ENCODE results near the gene MID1IP1. TPM values are rescaled to one million over a fixed set of nuclear protein-coding genes. Genes with fewer than 3 reads are reported as not detected.

Gene MID1IP1
- total RNA-seq, 1 donor from 2014 or later, result 14.6 TPM

- Histone ChIP-seq H3K9ac (ENCODE audit: low read depth in 1 of 3, low read length in 3 of 3) (no peak overlapping the region), H3K27ac (ENCODE audit: low read depth, low read length) (no peak overlapping the region), H3K27me3 (ENCODE audit: control insufficient read depth in 3 of 3, insufficient read depth in 3 of 3, low read length in 3 of 3) (no peaks in the 10 kb centered on the region), H3K36me3 (ENCODE audit: control insufficient read depth in 3 of 3, insufficient read depth in 3 of 3, low read length in 3 of 3) (no peaks in the 10 kb centered on the region), H3K4me1 (ENCODE audit: control insufficient read depth in 3 of 3, insufficient read depth in 3 of 3, low read length in 3 of 3) (peaks cover 0 to 3% (median 0%) of the 10 kb centered on the region in 3 donors), H3K9me3 (ENCODE audit: control insufficient read depth in 3 of 3, low read length in 3 of 3) (no peaks in the 10 kb centered on the region), H3K4me3 (ENCODE audit: low read length in 3 of 3) (no peak overlapping the region)
Observed at GRCh38 chrX:38839944-38840343, 38.7 kb downstream of the MID1IP1 start.

DNA sequence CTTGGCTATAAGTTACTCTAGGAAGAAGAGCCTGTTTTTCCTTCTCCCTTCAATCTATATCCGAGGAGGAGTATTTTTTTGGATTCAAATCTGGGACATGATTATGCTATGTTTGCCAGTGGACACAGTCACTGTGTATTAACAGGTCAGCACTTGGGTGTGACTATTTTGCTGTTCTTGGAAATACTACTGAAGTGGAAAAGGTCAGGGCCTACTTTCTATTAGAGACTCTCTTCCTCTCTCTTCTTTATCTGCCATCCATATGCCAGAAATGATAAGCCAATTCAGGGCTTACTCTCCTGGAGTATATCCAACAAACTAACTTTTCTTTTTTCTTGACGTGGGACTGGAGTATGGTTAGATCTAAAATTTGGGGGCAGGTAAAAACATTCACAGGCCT, 40.5 kb downstream of the MID1IP1 start:
- Histone ChIP-seq H3K27me3 (ENCODE audit: control insufficient read depth in 3 of 3, insufficient read depth in 3 of 3, low read length in 3 of 3) (no peaks in the 10 kb centered on the region), H3K9me3 (ENCODE audit: control insufficient read depth in 3 of 3, low read length in 3 of 3) (no peaks in the 10 kb centered on the region), H3K4me3 (ENCODE audit: low read length in 3 of 3) (no peak overlapping the region), H3K27ac (ENCODE audit: low read depth, low read length) (no peak overlapping the region), H3K4me1 (ENCODE audit: control insufficient read depth in 3 of 3, insufficient read depth in 3 of 3, low read length in 3 of 3) (peaks cover 0 to 3% (median 0%) of the 10 kb centered on the region in 3 donors), H3K9ac (ENCODE audit: low read depth in 1 of 3, low read length in 3 of 3) (no peak overlapping the region), H3K36me3 (ENCODE audit: control insufficient read depth in 3 of 3, insufficient read depth in 3 of 3, low read length in 3 of 3) (no peaks in the 10 kb centered on the region)

- no peaks in the 10 kb centered on the region for H3K9me3 ChIP-seq (ENCODE audit: control insufficient read depth in 3 of 3, low read length in 3 of 3)
Observed at GRCh38 chrX:38845426-38845825, 44.2 kb downstream of the MID1IP1 start.

DNA sequence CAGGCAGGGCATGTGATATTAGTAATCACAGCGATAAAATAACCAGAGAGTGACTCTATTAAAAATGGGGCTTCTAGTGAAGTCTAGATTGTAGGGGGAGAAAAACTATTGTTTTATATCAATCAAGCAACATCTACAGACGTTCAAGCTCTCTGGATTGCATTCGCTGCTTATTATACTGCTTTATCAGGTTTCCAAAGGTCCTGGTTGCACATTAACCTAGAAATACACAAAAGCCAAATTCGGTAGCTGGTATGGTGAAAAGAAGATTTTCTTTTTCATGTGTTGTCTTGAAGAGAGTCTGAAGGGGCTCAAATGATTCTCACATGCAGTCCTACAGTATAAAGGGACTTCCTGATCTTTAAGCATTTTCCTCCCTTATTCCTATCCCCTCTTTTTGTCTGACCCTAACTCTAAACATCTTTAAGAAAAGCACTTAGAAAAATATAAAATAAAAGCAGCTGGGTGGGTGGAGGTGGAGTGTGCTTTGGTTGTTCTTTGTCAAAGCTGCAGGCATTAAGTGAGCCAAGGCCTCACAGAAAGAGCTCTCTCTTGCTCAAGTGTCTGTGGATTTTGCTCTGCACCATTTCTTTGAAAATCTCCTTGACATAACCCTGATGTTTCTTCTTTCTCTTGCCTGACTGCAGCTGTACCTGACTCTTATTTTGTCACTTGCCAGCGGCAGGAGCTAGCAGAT, 46.1 kb downstream of the MID1IP1 start:
- Histone ChIP-seq H3K9me3 (ENCODE audit: control insufficient read depth in 3 of 3, low read length in 3 of 3) (no peaks in the 10 kb centered on the region), H3K4me3 (ENCODE audit: low read length in 3 of 3) (no peak overlapping the region), H3K27me3 (ENCODE audit: control insufficient read depth in 3 of 3, insufficient read depth in 3 of 3, low read length in 3 of 3) (no peaks in the 10 kb centered on the region), H3K9ac (ENCODE audit: low read depth in 1 of 3, low read length in 3 of 3) (no peak overlapping the region), H3K4me1 (ENCODE audit: control insufficient read depth in 3 of 3, insufficient read depth in 3 of 3, low read length in 3 of 3) (peaks cover 0 to 7% (median 3%) of the 10 kb centered on the region in 3 donors), H3K27ac (ENCODE audit: low read depth, low read length) (no peak overlapping the region), H3K36me3 (ENCODE audit: control insufficient read depth in 3 of 3, insufficient read depth in 3 of 3, low read length in 3 of 3) (no peaks in the 10 kb centered on the region)

More at GRCh38 chrX:38845426-38845825, 44.2 kb downstream of the MID1IP1 start:
- Histone ChIP-seq H3K27me3 (ENCODE audit: control insufficient read depth in 3 of 3, insufficient read depth in 3 of 3, low read length in 3 of 3) (no peaks in the 10 kb centered on the region), H3K27ac (ENCODE audit: low read depth, low read length) (no peak overlapping the region), H3K36me3 (ENCODE audit: control insufficient read depth in 3 of 3, insufficient read depth in 3 of 3, low read length in 3 of 3) (no peaks in the 10 kb centered on the region), H3K4me3 (ENCODE audit: low read length in 3 of 3) (no peak overlapping the region), H3K9ac (ENCODE audit: low read depth in 1 of 3, low read length in 3 of 3) (no peak overlapping the region), H3K4me1 (ENCODE audit: control insufficient read depth in 3 of 3, insufficient read depth in 3 of 3, low read length in 3 of 3) (peaks cover 0 to 10% (median 3%) of the 10 kb centered on the region in 3 donors)

DNA sequence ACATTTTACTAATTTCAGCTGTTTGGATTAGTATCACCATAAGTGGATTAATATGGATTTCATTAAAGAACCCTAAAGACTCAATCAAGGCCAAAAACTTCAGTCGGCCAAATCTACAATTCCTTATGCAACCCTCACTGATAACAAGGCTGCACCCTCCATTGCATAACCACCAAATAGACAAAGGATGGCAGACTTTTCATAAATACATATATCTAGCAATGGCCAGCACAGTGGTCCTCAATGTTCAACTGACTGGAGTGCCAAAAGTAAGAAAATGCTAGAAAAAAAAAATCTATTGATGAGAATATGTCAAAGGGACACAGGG, 46.6 kb downstream of the MID1IP1 start:
- Histone ChIP-seq H3K27me3 (ENCODE audit: control insufficient read depth in 3 of 3, insufficient read depth in 3 of 3, low read length in 3 of 3) (no peaks in the 10 kb centered on the region), H3K4me1 (ENCODE audit: control insufficient read depth in 3 of 3, insufficient read depth in 3 of 3, low read length in 3 of 3) (peaks cover 0 to 7% (median 3%) of the 10 kb centered on the region in 3 donors), H3K4me3 (ENCODE audit: low read length in 3 of 3) (no peak overlapping the region), H3K9ac (ENCODE audit: low read depth in 1 of 3, low read length in 3 of 3) (no peak overlapping the region), H3K27ac (ENCODE audit: low read depth, low read length) (no peak overlapping the region), H3K9me3 (ENCODE audit: control insufficient read depth in 3 of 3, low read length in 3 of 3) (no peaks in the 10 kb centered on the region), H3K36me3 (ENCODE audit: control insufficient read depth in 3 of 3, insufficient read depth in 3 of 3, low read length in 3 of 3) (no peaks in the 10 kb centered on the region)

DNA sequence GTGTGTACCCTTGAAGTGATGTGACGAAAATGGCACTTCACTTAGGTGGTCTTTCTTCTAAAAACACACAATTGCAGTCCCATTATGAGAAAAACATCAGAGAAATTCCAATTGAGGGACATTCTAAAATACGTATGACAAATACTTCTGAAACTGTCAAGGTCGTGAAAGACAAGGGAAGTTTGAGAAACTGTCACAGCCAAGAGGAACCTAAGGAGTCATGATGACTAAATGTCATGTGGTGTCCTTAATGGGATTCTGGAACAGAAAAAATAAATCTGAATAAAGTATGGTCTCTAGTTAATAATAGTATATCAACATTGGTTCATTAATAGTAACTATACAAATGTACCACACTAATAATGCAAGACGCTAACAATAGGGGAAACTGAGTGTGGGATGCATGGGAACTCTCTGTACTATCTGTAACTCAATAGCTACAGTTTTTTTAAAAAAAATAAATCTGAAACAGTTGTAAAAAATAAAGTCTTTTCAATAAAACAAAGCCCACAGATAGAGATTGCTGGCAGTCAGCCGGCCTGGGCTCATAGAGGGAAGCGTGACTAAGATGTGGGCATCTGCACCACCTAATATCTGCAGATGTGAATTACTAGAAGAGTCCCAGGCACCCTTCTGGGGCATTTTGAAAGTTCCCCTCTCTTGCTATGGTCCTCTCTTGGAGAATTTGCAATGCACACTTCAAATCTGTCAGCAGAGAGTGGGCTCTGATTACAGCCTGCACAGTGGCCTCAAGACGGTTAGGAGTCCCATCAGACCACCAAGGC, 47.6 kb downstream of the MID1IP1 start:
- Histone ChIP-seq H3K27ac (ENCODE audit: low read depth, low read length) (no peak overlapping the region), H3K9ac (ENCODE audit: low read depth in 1 of 3, low read length in 3 of 3) (no peak overlapping the region), H3K36me3 (ENCODE audit: control insufficient read depth in 3 of 3, insufficient read depth in 3 of 3, low read length in 3 of 3) (no peaks in the 10 kb centered on the region), H3K4me1 (ENCODE audit: control insufficient read depth in 3 of 3, insufficient read depth in 3 of 3, low read length in 3 of 3) (peaks cover 0 to 7% (median 3%) of the 10 kb centered on the region in 3 donors), H3K4me3 (ENCODE audit: low read length in 3 of 3) (no peak overlapping the region), H3K9me3 (ENCODE audit: control insufficient read depth in 3 of 3, low read length in 3 of 3) (no peaks in the 10 kb centered on the region), H3K27me3 (ENCODE audit: control insufficient read depth in 3 of 3, insufficient read depth in 3 of 3, low read length in 3 of 3) (no peaks in the 10 kb centered on the region)

DNA sequence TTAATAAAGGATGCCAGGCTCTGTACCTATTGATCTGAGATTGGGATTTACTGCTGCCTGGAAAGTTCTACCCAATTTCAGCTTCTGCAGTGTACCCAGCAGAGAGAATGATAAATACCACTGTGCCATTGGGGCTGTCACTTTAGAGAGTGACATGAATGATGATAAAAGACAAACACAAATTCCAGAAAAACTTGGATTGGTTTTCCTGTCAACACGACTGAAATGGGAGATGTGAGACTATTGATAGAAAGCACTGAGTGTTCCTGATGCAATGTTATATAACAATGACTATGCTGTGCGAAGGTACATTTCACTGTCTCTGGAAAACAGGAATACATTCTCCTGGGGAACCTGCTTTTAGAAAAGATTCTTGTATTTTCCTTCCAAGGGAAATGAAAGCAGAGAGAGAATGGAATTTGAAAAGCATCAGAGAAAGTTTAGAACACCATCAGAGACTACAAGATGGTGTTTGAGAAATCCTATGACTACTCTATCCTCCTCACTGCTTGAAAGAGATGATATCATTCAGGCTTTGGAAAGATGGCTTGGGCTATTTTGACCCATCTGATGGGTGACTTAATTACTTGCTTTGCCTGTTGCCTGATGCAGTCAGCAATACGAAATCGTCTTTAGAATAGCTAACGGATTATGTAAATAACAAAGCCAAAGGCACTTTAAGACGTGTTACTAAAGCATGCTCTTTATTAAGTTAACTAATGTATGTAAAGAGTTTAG, 49.7 kb downstream of the MID1IP1 start:
- Histone ChIP-seq H3K9ac (ENCODE audit: low read depth in 1 of 3, low read length in 3 of 3) (peak overlapping the region in 1 of 3 donors; percentile 1), H3K27ac (ENCODE audit: low read depth, low read length) (peak overlapping the region; percentile 69)

GRCh38 chrX:38854305-38854704, 53.0 kb downstream of the MID1IP1 start:
- Histone ChIP-seq H3K27me3 (ENCODE audit: control insufficient read depth in 3 of 3, insufficient read depth in 3 of 3, low read length in 3 of 3) (no peaks in the 10 kb centered on the region), H3K36me3 (ENCODE audit: control insufficient read depth in 3 of 3, insufficient read depth in 3 of 3, low read length in 3 of 3) (no peaks in the 10 kb centered on the region), H3K9ac (ENCODE audit: low read depth in 1 of 3, low read length in 3 of 3) (peak overlapping the region in 1 of 3 donors; percentile 16), H3K4me1 (ENCODE audit: control insufficient read depth in 3 of 3, insufficient read depth in 3 of 3, low read length in 3 of 3) (peaks cover 0 to 11% (median 8%) of the 10 kb centered on the region in 3 donors), H3K9me3 (ENCODE audit: control insufficient read depth in 3 of 3, low read length in 3 of 3) (no peaks in the 10 kb centered on the region), H3K27ac (ENCODE audit: low read depth, low read length) (peak overlapping the region; percentile 27), H3K4me3 (ENCODE audit: low read length in 3 of 3) (no peak overlapping the region)

More for the DNA sequence above, 49.7 kb downstream of the MID1IP1 start:
- Histone ChIP-seq H3K4me3 (ENCODE audit: low read length in 3 of 3) (no peak overlapping the region), H3K36me3 (ENCODE audit: control insufficient read depth in 3 of 3, insufficient read depth in 3 of 3, low read length in 3 of 3) (no peaks in the 10 kb centered on the region), H3K9me3 (ENCODE audit: control insufficient read depth in 3 of 3, low read length in 3 of 3) (no peaks in the 10 kb centered on the region), H3K4me1 (ENCODE audit: control insufficient read depth in 3 of 3, insufficient read depth in 3 of 3, low read length in 3 of 3) (peaks cover 0 to 7% (median 7%) of the 10 kb centered on the region in 3 donors), H3K27me3 (ENCODE audit: control insufficient read depth in 3 of 3, insufficient read depth in 3 of 3, low read length in 3 of 3) (no peaks in the 10 kb centered on the region)
